ENCODE data around the gene GDPD5.

The GDPD5 gene

DNA sequence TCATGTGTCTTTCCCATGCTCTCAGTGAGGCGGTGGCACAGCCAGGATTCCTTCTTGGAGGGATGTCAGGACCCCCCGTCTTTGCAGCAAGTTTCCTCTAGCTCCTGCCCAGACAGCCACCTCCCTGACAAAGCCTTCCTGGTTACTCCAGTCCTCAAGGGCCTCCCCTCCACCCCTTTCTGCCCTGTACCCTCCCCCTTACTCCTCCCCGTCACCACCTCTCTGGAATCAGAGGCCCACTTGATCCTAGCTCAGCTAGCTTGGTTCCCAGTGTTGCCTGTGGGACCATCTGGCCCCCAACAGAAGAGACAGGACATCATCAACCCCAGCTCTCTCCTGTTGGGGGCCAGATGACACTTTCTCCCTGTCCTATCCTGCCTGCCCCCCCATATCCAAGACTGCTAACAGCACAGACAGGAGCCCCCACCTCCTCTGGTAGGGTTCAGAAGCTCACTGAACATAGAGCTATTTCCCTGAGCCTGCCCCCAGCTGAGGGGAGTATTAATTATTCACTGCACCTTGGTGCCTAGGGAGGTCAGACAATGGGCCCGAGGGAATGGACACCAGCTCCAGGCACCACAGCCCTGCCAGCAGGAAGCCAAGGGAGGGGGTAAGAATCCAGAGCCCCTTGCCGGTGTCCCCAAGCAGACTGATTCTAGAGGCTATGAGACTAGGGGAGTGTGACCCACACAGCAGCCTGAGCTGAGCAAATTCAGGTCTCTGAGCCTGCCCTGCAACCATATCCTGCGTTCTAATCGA, 3.3 kb downstream of the GDPD5 start:
- Histone ChIP-seq H3K27me3 (ENCODE audit: control insufficient read depth in 1 of 2, insufficient read depth in 2 of 2, low read length in 2 of 2) (peaks cover 11 to 13% of the 10 kb centered on the region in 2 donors), H3K4me1 (ENCODE audit: control insufficient read depth, insufficient read depth, low read length) (peaks cover 10% of the 10 kb centered on the region), H3K9me3 (ENCODE audit: control insufficient read depth in 2 of 2, low read length in 2 of 2) (no peaks in the 10 kb centered on the region), H3K36me3 (ENCODE audit: control insufficient read depth in 2 of 2, insufficient read depth in 2 of 2, low read length in 2 of 2) (no peaks in the 10 kb centered on the region), H3K4me3 (ENCODE audit: low read length in 2 of 2) (no peak overlapping the region), H3K9ac (ENCODE audit: low read length in 2 of 2) (no peak overlapping the region), H3K27ac (ENCODE audit: low read length) (no peak overlapping the region)

DNA sequence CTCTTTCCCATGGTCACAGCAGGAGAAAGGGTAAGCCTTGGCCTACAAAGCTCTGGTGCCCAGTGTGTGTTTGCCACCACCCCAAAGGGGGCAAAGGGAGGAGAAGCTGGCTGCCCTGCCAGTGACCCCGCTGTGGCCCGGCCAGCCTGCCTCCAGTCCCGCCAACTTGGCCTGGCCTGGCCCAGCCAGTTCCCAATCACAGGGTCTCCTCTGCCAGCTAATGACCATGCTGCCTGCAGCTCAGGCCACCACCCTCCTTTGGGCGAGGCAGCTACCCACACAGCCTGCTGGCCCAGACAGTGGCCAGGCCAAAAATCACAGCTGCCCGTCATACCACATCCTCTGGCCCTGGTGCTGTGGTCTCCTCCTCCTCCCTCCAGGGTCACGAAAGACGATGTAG, 5.1 kb downstream of the GDPD5 start:
- peaks cover 0 to 3% of the 10 kb centered on the region in 2 donors for H3K9me3 ChIP-seq (ENCODE audit: control insufficient read depth in 2 of 2, low read length in 2 of 2)

GRCh38 chr11:75518771-75519653, 6.7 kb downstream of the GDPD5 start:
- Histone ChIP-seq H3K9ac (ENCODE audit: low read length in 2 of 2) (no peak overlapping the region), H3K9me3 (ENCODE audit: control insufficient read depth in 2 of 2, low read length in 2 of 2) (peaks cover 0 to 3% of the 10 kb centered on the region in 2 donors), H3K27ac (ENCODE audit: low read length) (no peak overlapping the region), H3K36me3 (ENCODE audit: control insufficient read depth in 2 of 2, insufficient read depth in 2 of 2, low read length in 2 of 2) (no peaks in the 10 kb centered on the region), H3K4me1 (ENCODE audit: control insufficient read depth, insufficient read depth, low read length) (no peaks in the 10 kb centered on the region), H3K4me3 (ENCODE audit: low read length in 2 of 2) (no peak overlapping the region), H3K27me3 (ENCODE audit: control insufficient read depth in 1 of 2, insufficient read depth in 2 of 2, low read length in 2 of 2) (peaks cover 5% of the 10 kb centered on the region in 2 donors)

More for the DNA sequence above, 5.1 kb downstream of the GDPD5 start:
- Histone ChIP-seq H3K9ac (ENCODE audit: low read length in 2 of 2) (no peak overlapping the region), H3K27me3 (ENCODE audit: control insufficient read depth in 1 of 2, insufficient read depth in 2 of 2, low read length in 2 of 2) (peaks cover 11 to 13% of the 10 kb centered on the region in 2 donors), H3K4me3 (ENCODE audit: low read length in 2 of 2) (no peak overlapping the region), H3K36me3 (ENCODE audit: control insufficient read depth in 2 of 2, insufficient read depth in 2 of 2, low read length in 2 of 2) (no peaks in the 10 kb centered on the region), H3K27ac (ENCODE audit: low read length) (no peak overlapping the region), H3K4me1 (ENCODE audit: control insufficient read depth, insufficient read depth, low read length) (peaks cover 10% of the 10 kb centered on the region)

DNA sequence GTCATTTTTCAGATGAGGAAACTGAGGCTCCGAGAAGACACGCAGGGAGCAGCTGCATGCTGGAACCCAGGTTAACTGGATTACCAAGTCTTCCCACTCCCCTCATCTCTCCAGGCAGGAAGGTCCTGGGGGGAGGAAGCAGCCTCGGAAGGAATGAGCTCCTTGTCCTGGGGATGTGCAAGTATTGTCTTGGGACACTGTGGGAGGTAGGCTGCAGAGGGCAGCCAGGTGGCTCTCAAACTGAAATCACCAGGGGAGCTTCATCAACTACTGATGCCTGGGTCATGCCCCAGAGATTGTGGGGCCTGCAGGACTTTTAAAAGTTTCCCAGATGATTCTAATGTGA, 7.6 kb downstream of the GDPD5 start:
- H3K4me1 ChIP-seq (ENCODE audit: control insufficient read depth, insufficient read depth, low read length) = no peaks in the 10 kb centered on the region
- H3K36me3 ChIP-seq (ENCODE audit: control insufficient read depth in 2 of 2, insufficient read depth in 2 of 2, low read length in 2 of 2) = no peaks in the 10 kb centered on the region
- no peak overlapping the region for H3K27ac ChIP-seq (ENCODE audit: low read length)
- H3K9ac ChIP-seq (ENCODE audit: low read length in 2 of 2) = no peak overlapping the region
- H3K9me3 ChIP-seq (ENCODE audit: control insufficient read depth in 2 of 2, low read length in 2 of 2) = peaks cover 0 to 3% of the 10 kb centered on the region in 2 donors
- peaks cover under 1 to 5% of the 10 kb centered on the region in 2 donors for H3K27me3 ChIP-seq (ENCODE audit: control insufficient read depth in 1 of 2, insufficient read depth in 2 of 2, low read length in 2 of 2)
- no peak overlapping the region for H3K4me3 ChIP-seq (ENCODE audit: low read length in 2 of 2)

- peaks cover 0 to 3% of the 10 kb centered on the region in 2 donors for H3K9me3 ChIP-seq (ENCODE audit: control insufficient read depth in 2 of 2, low read length in 2 of 2)
- H3K9ac ChIP-seq (ENCODE audit: low read length in 2 of 2) = no peak overlapping the region
- no peaks in the 10 kb centered on the region for H3K4me1 ChIP-seq (ENCODE audit: control insufficient read depth, insufficient read depth, low read length)
- no peaks in the 10 kb centered on the region for H3K27me3 ChIP-seq (ENCODE audit: control insufficient read depth in 1 of 2, insufficient read depth in 2 of 2, low read length in 2 of 2)
- H3K36me3 ChIP-seq (ENCODE audit: control insufficient read depth in 2 of 2, insufficient read depth in 2 of 2, low read length in 2 of 2) = no peaks in the 10 kb centered on the region
- no peak overlapping the region for H3K27ac ChIP-seq (ENCODE audit: low read length)
- no peak overlapping the region for H3K4me3 ChIP-seq (ENCODE audit: low read length in 2 of 2)
Observed at GRCh38 chr11:75516886-75517285, 8.9 kb downstream of the GDPD5 start.

GRCh38 chr11:75516140-75516539, 9.6 kb downstream of the GDPD5 start:
- H3K27me3 ChIP-seq (ENCODE audit: control insufficient read depth in 1 of 2, insufficient read depth in 2 of 2, low read length in 2 of 2) = no peaks in the 10 kb centered on the region
- no peak overlapping the region for H3K9ac ChIP-seq (ENCODE audit: low read length in 2 of 2)
- no peaks in the 10 kb centered on the region for H3K36me3 ChIP-seq (ENCODE audit: control insufficient read depth in 2 of 2, insufficient read depth in 2 of 2, low read length in 2 of 2)
- no peak overlapping the region for H3K4me3 ChIP-seq (ENCODE audit: low read length in 2 of 2)
- H3K4me1 ChIP-seq (ENCODE audit: control insufficient read depth, insufficient read depth, low read length) = peaks cover 3% of the 10 kb centered on the region
- H3K9me3 ChIP-seq (ENCODE audit: control insufficient read depth in 2 of 2, low read length in 2 of 2) = peaks cover 0 to 3% of the 10 kb centered on the region in 2 donors
- no peak overlapping the region for H3K27ac ChIP-seq (ENCODE audit: low read length)

GRCh38 chr11:75514596-75514995, 11.1 kb downstream of the GDPD5 start:
- no peak overlapping the region for H3K4me3 ChIP-seq (ENCODE audit: low read length in 2 of 2)
- no peak overlapping the region for H3K9ac ChIP-seq (ENCODE audit: low read length in 2 of 2)
- H3K36me3 ChIP-seq (ENCODE audit: control insufficient read depth in 2 of 2, insufficient read depth in 2 of 2, low read length in 2 of 2) = no peaks in the 10 kb centered on the region
- H3K27ac ChIP-seq (ENCODE audit: low read length) = no peak overlapping the region
- H3K27me3 ChIP-seq (ENCODE audit: control insufficient read depth in 1 of 2, insufficient read depth in 2 of 2, low read length in 2 of 2) = no peaks in the 10 kb centered on the region
- H3K4me1 ChIP-seq (ENCODE audit: control insufficient read depth, insufficient read depth, low read length) = peaks cover 3% of the 10 kb centered on the region
- peaks cover 0 to 3% of the 10 kb centered on the region in 2 donors for H3K9me3 ChIP-seq (ENCODE audit: control insufficient read depth in 2 of 2, low read length in 2 of 2)

DNA sequence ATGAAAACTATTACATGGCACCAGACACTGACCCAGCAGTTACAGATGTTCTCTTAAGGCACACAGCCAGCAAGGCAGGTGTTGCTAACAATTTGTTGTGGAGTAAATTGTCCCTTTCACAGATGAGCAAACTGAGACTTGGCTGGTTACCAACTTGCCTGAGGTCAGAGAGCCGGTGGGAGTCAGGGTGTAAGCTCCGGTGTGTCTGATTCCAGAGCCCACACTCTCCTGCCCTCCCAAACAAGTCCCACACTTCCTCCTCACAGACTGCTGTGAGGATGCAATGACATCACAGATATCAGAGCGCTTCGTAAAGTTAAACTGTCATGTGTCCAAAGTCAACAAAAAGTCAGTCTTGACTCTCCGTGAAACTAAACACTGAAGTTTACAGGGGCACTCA, 12.5 kb downstream of the GDPD5 start:
- Histone ChIP-seq H3K4me3 (ENCODE audit: low read length in 2 of 2) (no peak overlapping the region), H3K9ac (ENCODE audit: low read length in 2 of 2) (no peak overlapping the region), H3K36me3 (ENCODE audit: control insufficient read depth in 2 of 2, insufficient read depth in 2 of 2, low read length in 2 of 2) (no peaks in the 10 kb centered on the region), H3K4me1 (ENCODE audit: control insufficient read depth, insufficient read depth, low read length) (peaks cover 3% of the 10 kb centered on the region), H3K9me3 (ENCODE audit: control insufficient read depth in 2 of 2, low read length in 2 of 2) (peaks cover 0 to 3% of the 10 kb centered on the region in 2 donors), H3K27ac (ENCODE audit: low read length) (no peak overlapping the region), H3K27me3 (ENCODE audit: control insufficient read depth in 1 of 2, insufficient read depth in 2 of 2, low read length in 2 of 2) (no peaks in the 10 kb centered on the region)

- Histone ChIP-seq H3K36me3 (ENCODE audit: control insufficient read depth in 2 of 2, insufficient read depth in 2 of 2, low read length in 2 of 2) (no peaks in the 10 kb centered on the region), H3K27me3 (ENCODE audit: control insufficient read depth in 1 of 2, insufficient read depth in 2 of 2, low read length in 2 of 2) (no peaks in the 10 kb centered on the region), H3K9me3 (ENCODE audit: control insufficient read depth in 2 of 2, low read length in 2 of 2) (no peaks in the 10 kb centered on the region), H3K4me3 (ENCODE audit: low read length in 2 of 2) (no peak overlapping the region), H3K4me1 (ENCODE audit: control insufficient read depth, insufficient read depth, low read length) (peaks cover 5% of the 10 kb centered on the region), H3K27ac (ENCODE audit: low read length) (no peak overlapping the region), H3K9ac (ENCODE audit: low read length in 2 of 2) (no peak overlapping the region)
Observed at GRCh38 chr11:75510723-75511019, 15.1 kb downstream of the GDPD5 start.

DNA sequence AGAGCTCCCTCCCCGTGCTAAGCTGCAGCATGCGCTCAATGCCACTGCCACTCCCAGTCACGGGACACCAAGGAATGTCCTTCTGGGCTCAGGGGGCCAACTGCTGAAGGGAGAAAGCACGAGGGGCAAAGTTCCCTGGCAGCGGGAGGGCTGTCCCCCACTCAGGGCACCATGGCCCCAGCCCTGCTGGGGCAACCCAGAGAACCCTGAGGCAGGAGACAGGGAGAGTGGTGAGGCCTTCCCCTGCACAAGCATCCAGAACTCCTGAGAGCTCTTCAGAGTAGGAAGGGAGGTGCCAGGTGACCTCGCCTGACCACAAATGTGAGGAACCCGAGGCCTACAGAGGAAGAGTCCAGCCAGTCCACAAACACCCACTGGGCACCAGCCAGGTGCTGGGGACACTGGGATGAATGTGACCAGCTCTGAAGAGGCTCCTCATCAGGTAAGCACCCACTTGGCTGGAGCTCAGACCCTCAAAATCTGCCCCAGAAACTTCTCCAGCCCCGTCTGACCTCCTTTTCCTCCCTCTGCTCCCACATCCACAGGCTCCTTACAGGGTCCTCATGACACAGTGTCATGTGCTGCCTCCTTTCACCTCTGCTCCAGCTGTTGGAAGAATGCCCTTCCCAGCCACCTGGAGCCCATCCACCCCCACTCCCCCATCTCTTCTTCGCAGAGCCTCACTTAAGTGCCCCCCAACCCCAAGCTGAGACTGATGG, 15.6 kb downstream of the GDPD5 start:
- H3K4me3 ChIP-seq (ENCODE audit: low read length in 2 of 2) = no peak overlapping the region

More for the DNA sequence above, 15.6 kb downstream of the GDPD5 start:
- Histone ChIP-seq H3K9ac (ENCODE audit: low read length in 2 of 2) (no peak overlapping the region), H3K9me3 (ENCODE audit: control insufficient read depth in 2 of 2, low read length in 2 of 2) (no peaks in the 10 kb centered on the region), H3K27ac (ENCODE audit: low read length) (no peak overlapping the region), H3K27me3 (ENCODE audit: control insufficient read depth in 1 of 2, insufficient read depth in 2 of 2, low read length in 2 of 2) (no peaks in the 10 kb centered on the region), H3K4me1 (ENCODE audit: control insufficient read depth, insufficient read depth, low read length) (peaks cover 5% of the 10 kb centered on the region), H3K36me3 (ENCODE audit: control insufficient read depth in 2 of 2, insufficient read depth in 2 of 2, low read length in 2 of 2) (no peaks in the 10 kb centered on the region)

Data from stomach smooth muscle (tissue), 2 donors.